ENCODE data around the gene SYNE1. TPM values are rescaled to one million over a fixed set of nuclear protein-coding genes. Genes with fewer than 3 reads are reported as not detected.
"Not testable (repeated sequence)": the region's sequence is repeated elsewhere in the genome, so short reads cannot be mapped to it uniquely, and the experiment has no call there.

SYNE1 gene
- total RNA-seq, 1 experiment from 2014 or later = 40.0 TPM

GRCh38 chr6:152571089-152571488 lies 66.1 kb downstream of the SYNE1 start:
- no peak for DNase-seq (ENCODE audit: low read depth)

GRCh38 chr6:152566103-152566875 lies 70.9 kb downstream of the SYNE1 start:
- DNase-seq (ENCODE audit: low read depth) = no peak

GRCh38 chr6:152563177-152563576 lies 74.0 kb downstream of the SYNE1 start:
- DNase-seq (ENCODE audit: low read depth) = no peak

GRCh38 chr6:152558798-152559197 lies 78.4 kb downstream of the SYNE1 start:
- DNase-seq (ENCODE audit: low read depth) = not testable (repeated sequence)

GRCh38 chr6:152557502-152557901 lies 79.7 kb downstream of the SYNE1 start:
- DNase-seq (ENCODE audit: low read depth) = no peak

- DNase-seq (ENCODE audit: low read depth) = no peak
Measured at GRCh38 chr6:152554851-152555250, 82.3 kb downstream of the SYNE1 start.

GRCh38 chr6:152552616-152553209 lies 84.4 kb downstream of the SYNE1 start:
- DNase-seq (ENCODE audit: low read depth) = peak; percentile 77

GRCh38 chr6:152543519-152543918 lies 93.6 kb downstream of the SYNE1 start:
- no peak for DNase-seq (ENCODE audit: low read depth)

- no peak for DNase-seq (ENCODE audit: low read depth)
Measured at GRCh38 chr6:152540381-152540780, 96.8 kb downstream of the SYNE1 start.

GRCh38 chr6:152534541-152534940 lies 102.6 kb downstream of the SYNE1 start:
- DNase-seq (ENCODE audit: low read depth) = no peak

- DNase-seq (ENCODE audit: low read depth) = no peak
Measured at GRCh38 chr6:152532556-152533422, 104.4 kb downstream of the SYNE1 start.

- no peak for DNase-seq (ENCODE audit: low read depth)
Measured at GRCh38 chr6:152531659-152532058, 105.5 kb downstream of the SYNE1 start.

- peak; percentile 30 for DNase-seq (ENCODE audit: low read depth)
Measured at GRCh38 chr6:152529369-152529768, 107.8 kb downstream of the SYNE1 start.

GRCh38 chr6:152514120-152514519 lies 123.0 kb downstream of the SYNE1 start:
- DNase-seq (ENCODE audit: low read depth) = not testable (repeated sequence)

GRCh38 chr6:152509916-152510315 lies 127.2 kb downstream of the SYNE1 start:
- no peak for DNase-seq (ENCODE audit: low read depth)

GRCh38 chr6:152508477-152508876 lies 128.7 kb downstream of the SYNE1 start:
- DNase-seq (ENCODE audit: low read depth) = peak; percentile 31

GRCh38 chr6:152503546-152503945 lies 133.6 kb downstream of the SYNE1 start:
- peak; percentile 34 for DNase-seq (ENCODE audit: low read depth)

- peak; percentile 23 for DNase-seq (ENCODE audit: low read depth)
Measured at GRCh38 chr6:152502421-152503188, 134.6 kb downstream of the SYNE1 start.

- DNase-seq (ENCODE audit: low read depth) = peak; percentile 13
Measured at GRCh38 chr6:152499931-152500330, 137.2 kb downstream of the SYNE1 start.

- DNase-seq (ENCODE audit: low read depth) = no peak
Measured at GRCh38 chr6:152496731-152497130, 140.4 kb downstream of the SYNE1 start.

- DNase-seq (ENCODE audit: low read depth) = not testable (repeated sequence)
Measured at GRCh38 chr6:152495456-152495855, 141.7 kb downstream of the SYNE1 start.

GRCh38 chr6:152492281-152492680 lies 144.9 kb downstream of the SYNE1 start:
- DNase-seq (ENCODE audit: low read depth) = peak; percentile 76

Data from RPMI7951 (cell line).